HepG2 (cell line): Measurements from ENCODE around the gene NTMT2. TPM values are rescaled to one million over a fixed set of nuclear protein-coding genes. Genes with fewer than 3 reads are reported as not detected.

Experiments used
- ATAC-seq: fragments of 200-7000 bp; cut with Tn5 transposase; 3 replicates; pipeline ENCODE4 v1.9.1; 2020; ENCODE audit warnings: mild to moderate bottlenecking, moderate library complexity
- BruUV-seq: library from RNA; stranded (reverse); fragments of 400-500 nt; replicated peaks from 2 replicates; lab custom pipeline; 2021; lab: Mats Ljungman, UMichigan
- CTCF ChIA-PET: fragments of 300-600 bp; formaldehyde crosslinking; extraction: SDS; loops from one replicate; lab custom pipeline; 2021; ENCODE audit warnings: low total read pairs, inconsistent platforms, low intra/inter-chr PET ratio; lab: Yijun Ruan, JAX
- POLR2A ChIA-PET: fragments of 350-600 bp; sonication (Branson Sonifier 250); formaldehyde crosslinking; loops from one replicate; lab custom pipeline; 2020; ENCODE audit warnings: antibody characterized with exemption, inconsistent platforms; lab: Yijun Ruan, JAX
- DNase-seq: peaks from one replicate; pipeline ENCODE4 v3.0.0-alpha.2; 2015; ENCODE audit warnings: low spot score
- FAIRE-seq: peaks from 3 replicates; lab custom pipeline; 2011; peaks lifted over from hg19 to GRCh38; lab: Jason Lieb, UNC
- H2AFZ ChIP-seq: one replicate; pipeline ENCODE4 v1.6.1; 2011; ENCODE audit warnings: low read length, inconsistent platforms
- H3K27ac ChIP-seq: fragments of 300-600 bp; 3 replicates; pipeline ENCODE4 v1.8.0; 2011; ENCODE audit warnings: mixed run types, mild to moderate bottlenecking, mixed read lengths, low read length, inconsistent platforms; ENCODE audit not compliant: insufficient read depth; ENCODE audit errors: extremely low read length
- H3K27me3 ChIP-seq, 2 experiments: fragments of 200-600 bp in 1 of 2; 2 replicates in 1 of 2; 3 replicates in 1 of 2; pipeline versions ENCODE4 v1.6.0 to v1.8.0; 2011; ENCODE audit warnings: low read length in 2 of 2, mild to moderate bottlenecking in 2 of 2, moderate library complexity in 2 of 2, inconsistent platforms in 1 of 2; ENCODE audit not compliant: insufficient read depth in 2 of 2, control insufficient read depth in 1 of 2
- H3K36me3 ChIP-seq, 2 experiments: fragments of 200-600 bp in 1 of 2; replicated peaks in 1 of 2; 2 replicates in 1 of 2; 3 replicates in 1 of 2; pipeline versions ENCODE4 v1.5.1 to v1.8.0; 2011; ENCODE audit warnings: low read length in 2 of 2, inconsistent platforms in 1 of 2; ENCODE audit not compliant: insufficient read depth in 2 of 2, control insufficient read depth in 1 of 2
- H3K4me1 ChIP-seq: 2 replicates; pipeline ENCODE4 v1.5.1; 2012; ENCODE audit warnings: low read length, inconsistent platforms; ENCODE audit not compliant: insufficient read depth
- H3K4me2 ChIP-seq: 2 replicates; pipeline ENCODE4 v1.6.0; 2011; ENCODE audit warnings: low read depth, low read length, inconsistent platforms
- H3K4me3 ChIP-seq, 3 experiments: fragments of 200-600 bp in 1 of 3; sonication (generic), shearing (Covaris generic) in 1 of 3; replicated peaks in 1 of 3; 2 replicates each; pipeline ENCODE4 v1.5.1; 2011 to 2016; ENCODE audit warnings: low read length in 3 of 3, inconsistent platforms in 2 of 3, low read depth in 2 of 3, mild to moderate bottlenecking in 2 of 3, control low read depth in 1 of 3, mixed read lengths in 1 of 3; ENCODE audit not compliant: insufficient read depth in 1 of 3
- H3K79me2 ChIP-seq: one replicate; pipeline ENCODE4 v1.6.1; 2011; ENCODE audit warnings: low read length, inconsistent platforms; ENCODE audit not compliant: insufficient read depth
- H3K9ac ChIP-seq: 2 replicates; pipeline ENCODE4 v1.6.0; 2011; ENCODE audit warnings: mild to moderate bottlenecking, low read depth, low read length, inconsistent platforms; ENCODE audit not compliant: insufficient read depth
- H3K9me3 ChIP-seq: 2 replicates; pipeline ENCODE4 v1.5.1; 2012; ENCODE audit warnings: mild to moderate bottlenecking, low read length
- H4K20me1 ChIP-seq: 2 replicates; pipeline ENCODE4 v1.6.0; 2011; ENCODE audit warnings: inconsistent platforms, mild to moderate bottlenecking, low read length, moderate library complexity; ENCODE audit not compliant: insufficient read depth
- ADNP ChIP-seq: sonication (generic); formaldehyde crosslinking; IDR thresholded peaks from 2 replicates; pipeline ENCODE4 v1.4.0; 2020; ENCODE audit warnings: missing genetic modification reagents
- CENPT ChIP-seq: sonication (generic); formaldehyde crosslinking; IDR thresholded peaks from 2 replicates; pipeline ENCODE4 v1.8.0; 2022; ENCODE audit warnings: low read depth, mild to moderate bottlenecking, moderate library complexity, missing genetic modification reagents
- GTF2F1 ChIP-seq: fragments of 150-350 bp; IDR thresholded peaks from 2 replicates; pipeline ENCODE4 v1.6.1; 2014; ENCODE audit warnings: low read length
- IRX3 ChIP-seq: sonication (generic); formaldehyde crosslinking; IDR thresholded peaks from 2 replicates; pipeline ENCODE4 v1.8.1; 2023; ENCODE audit warnings: mild to moderate bottlenecking, low read depth, missing genetic modification reagents, borderline replicate concordance
- NR0B2 ChIP-seq: sonication (generic); formaldehyde crosslinking; IDR thresholded peaks from 2 replicates; pipeline ENCODE4 v1.4.0; 2020; ENCODE audit warnings: mild to moderate bottlenecking, missing genetic modification reagents
- TP53 ChIP-seq: sonication (generic); formaldehyde crosslinking; conservative IDR thresholded peaks from 2 replicates; pipeline ENCODE4 v1.4.0; 2020; ENCODE audit warnings: missing genetic modification reagents
- TRIM24 ChIP-seq: sonication (generic); formaldehyde crosslinking; IDR thresholded peaks from 2 replicates; pipeline ENCODE4 v1.8.0; 2022; ENCODE audit warnings: mild to moderate bottlenecking, missing genetic modification reagents
- USF2 ChIP-seq, 2 experiments: sonication (generic) in 1 of 2; formaldehyde crosslinking in 1 of 2; IDR thresholded peaks; 2 replicates each; pipeline versions ENCODE4 v1.5.1 to v1.6.1; 2011 to 2020; ENCODE audit warnings: borderline replicate concordance in 1 of 2, low read depth in 1 of 2, low read length in 1 of 2, mild to moderate bottlenecking in 1 of 2, missing genetic modification reagents in 1 of 2, moderate library complexity in 1 of 2
- ZFP41 ChIP-seq: sonication (generic); formaldehyde crosslinking; IDR thresholded peaks from 2 replicates; pipeline ENCODE4 v1.4.0; 2020; ENCODE audit warnings: mild to moderate bottlenecking, missing genetic modification reagents, borderline replicate concordance
- ZNF3 ChIP-seq: IDR thresholded peaks from 2 replicates; pipeline ENCODE4 v1.7.0; 2017; ENCODE audit warnings: inconsistent platforms
- ZNF749 ChIP-seq: sonication (generic); formaldehyde crosslinking; IDR thresholded peaks from 2 replicates; pipeline ENCODE4 v1.8.0; 2022; ENCODE audit warnings: mild to moderate bottlenecking, missing genetic modification reagents, moderate library complexity, borderline replicate concordance
- WGBS: methylation state at CpG from one replicate; pipeline ENCODE4 v1.1.6; 2017; ENCODE audit warnings: low lambda C conversion rate; 5-methylcytosine and 5-hydroxymethylcytosine counted together
- in situ Hi-C: cut with HindIII; loops from 2 replicates; pipeline ENCODE4 v1.10.0; 2017; ENCODE audit warnings: low pct_unique_long_range_greater_than_20kb; ENCODE audit not compliant: extremely low pct_ligation_motif_present
- intact Hi-C: fragments of 100-400 bp; cut with micrococcal nuclease; formaldehyde crosslinking; loops from one replicate; pipeline ENCODE4 v1.10.0; 2022; ENCODE audit not compliant: unreplicated experiment
- polyA plus RNA-seq, 8 experiments: library from polyadenylated mRNA; depleted of rRNA in 3 of 8; stranded (reverse) in 7 of 8; unstranded in 1 of 8; fragments of >200 nt; fragmentation: Illumina TruSeq in 4 of 8; extraction: Trizol in 4 of 8; gene quantifications; 2 replicates each; pipeline versions ENCODE4 v1.2.1 to v1.2.3, GENCODE V29; 2011 to 2016; ENCODE audit warnings: low read depth in 4 of 8, missing spikeins in 1 of 8, mixed read lengths in 1 of 8; ENCODE audit not compliant: insufficient read depth in 1 of 8
- total RNA-seq, 5 experiments: library from RNA; depleted of rRNA; stranded (reverse); fragments of >200 nt; fragmentation: Illumina TruSeq; extraction: Trizol; gene quantifications; 2 replicates each; pipeline ENCODE4 v1.2.3, GENCODE V29; 2016; ENCODE audit warnings: low read depth in 1 of 5
- TF ChIP-seq, protein P1 (sequence below): IDR thresholded peaks from 2 replicates; pipeline ENCODE4 v1.6.1; 2016

The NTMT2 gene
- total and polyA plus RNA-seq, 2 of the 13 experiments (the other 11 are each of a cell fraction or from before 2014, with no cell fraction given), result not detected

GRCh38 chr1:170215072-170215885, 69.5 kb downstream of the NTMT2 start:
- POLR2A ChIA-PET, result no interaction called here
- no peak for DNase-seq
- 37% methylated on average over 4 of the region's 4 CpGs for WGBS
- TF ChIP-seq ZNF749 (CRISPR knock-in tag) (no peak), USF2 (IDR thresholded peaks at IDR 0.05; ENCODE audit: low read depth, low read length) (no peak), USF2 (CRISPR knock-in tag; IDR thresholded peaks at IDR 0.05; ENCODE audit: borderline replicate concordance) (no peak), NR0B2 (CRISPR knock-in tag) (no peak), IRX3 (CRISPR knock-in tag) (no peak), GTF2F1 (no peak), CENPT (no peak), ZFP41 (CRISPR knock-in tag) (no peak), ADNP (CRISPR knock-in tag) (no peak), TP53 (CRISPR knock-in tag) (no peak), ZNF3 (CRISPR knock-in tag) (no peak), TRIM24 (no peak)
- TF ChIP-seq, protein P1, sequence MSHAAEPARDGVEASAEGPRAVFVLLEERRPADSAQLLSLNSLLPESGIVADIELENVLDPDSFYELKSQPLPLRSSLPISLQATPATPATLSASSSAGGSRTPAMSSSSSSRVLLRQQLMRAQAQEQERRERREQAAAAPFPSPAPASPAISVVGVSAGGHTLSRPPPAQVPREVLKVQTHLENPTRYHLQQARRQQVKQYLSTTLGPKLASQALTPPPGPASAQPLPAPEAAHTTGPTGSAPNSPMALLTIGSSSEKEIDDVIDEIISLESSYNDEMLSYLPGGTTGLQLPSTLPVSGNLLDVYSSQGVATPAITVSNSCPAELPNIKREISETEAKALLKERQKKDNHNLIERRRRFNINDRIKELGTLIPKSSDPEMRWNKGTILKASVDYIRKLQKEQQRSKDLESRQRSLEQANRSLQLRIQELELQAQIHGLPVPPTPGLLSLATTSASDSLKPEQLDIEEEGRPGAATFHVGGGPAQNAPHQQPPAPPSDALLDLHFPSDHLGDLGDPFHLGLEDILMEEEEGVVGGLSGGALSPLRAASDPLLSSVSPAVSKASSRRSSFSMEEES, result no peak
- TF ChIP-seq, all 625 proteins: peak for 0
- FAIRE-seq, result no peak
- H3K79me2 ChIP-seq, result no peaks in the 10 kb centered on the region
- H2AFZ ChIP-seq, result no peak overlapping the region
- intact Hi-C loops (no loop called here), in situ Hi-C loops (no loop called here)
- BruUV-seq, result no TSS peak
- no peak overlapping the region for H3K4me2 ChIP-seq
- no peak overlapping the region for H3K27ac ChIP-seq
- peaks cover 0 to 1% of the 10 kb centered on the region in 2 experiments; a peak in 1 of 5 replicates for H3K27me3 ChIP-seq
- H3K4me1 ChIP-seq, result no peaks in the 10 kb centered on the region
- H3K9ac ChIP-seq, result no peak overlapping the region
- CTCF ChIA-PET, result no interaction called here
- H4K20me1 ChIP-seq, result no peaks in the 10 kb centered on the region
- no peak for ATAC-seq
- H3K4me3 ChIP-seq, result no peak overlapping the region
- no peaks in the 10 kb centered on the region for H3K9me3 ChIP-seq
- H3K36me3 ChIP-seq, result no peaks in the 10 kb centered on the region
